CD8-positive, alpha-beta memory T cell (primary cell): Measurements from ENCODE around the gene BBS1. TPM values are rescaled to one million over a fixed set of nuclear protein-coding genes. Genes with fewer than 3 reads are reported as not detected.

Experiments
- polyA plus RNA-seq: library from polyadenylated mRNA; unstranded; fragments of 300-500 nt; fragmentation: Illumina TruSeq; gene quantifications from one replicate; pipeline ENCODE4 v1.2.3, GENCODE V29; 2021
- total RNA-seq, 2 experiments: library from RNA; stranded (reverse); gene quantifications; one replicate each; pipeline ENCODE4 v1.2.3, GENCODE V29; 2021

BBS1 gene
- total and polyA plus RNA-seq, 3 experiments from 2014 or later, result 15.6 to 21.2 (median 17.7) TPM

Other genes with a start within 250 kb of the BBS1 start
- gene RAB1B, start 242.0 kb upstream of the BBS1 start, total RNA-seq, result 100 to 1,000 TPM; 119 to 125 TPM
- 18.6 TPM for gene RAB1B, start 242.0 kb upstream of the BBS1 start, polyA plus RNA-seq
- gene CNIH2, start 232.5 kb upstream of the BBS1 start, total RNA-seq, result 1 to 10 TPM; 2.7 to 2.8 TPM
- not detected for gene CNIH2, start 232.5 kb upstream of the BBS1 start, polyA plus RNA-seq
- gene YIF1A, start 221.5 kb upstream of the BBS1 start, total RNA-seq, result 10 to 100 TPM; 96.5 to 97.3 TPM
- 61.7 TPM for gene YIF1A, start 221.5 kb upstream of the BBS1 start, polyA plus RNA-seq
- not detected for gene TMEM151A, start 218.7 kb upstream of the BBS1 start, total RNA-seq
- not detected for gene TMEM151A, start 218.7 kb upstream of the BBS1 start, polyA plus RNA-seq
- gene CD248, start 193.6 kb upstream of the BBS1 start, total RNA-seq, result 1 to 10 TPM; 2.9 to 3.1 TPM
- gene CD248, start 193.6 kb upstream of the BBS1 start, polyA plus RNA-seq, result 18.9 TPM
- gene RIN1, start 174.2 kb upstream of the BBS1 start, total RNA-seq, result 1 to 10 TPM; 1.5 to 1.7 TPM
- gene RIN1, start 174.2 kb upstream of the BBS1 start, polyA plus RNA-seq, result 2.3 TPM
- 10 to 100 TPM; 66.1 to 66.5 TPM for gene BRMS1, start 165.5 kb upstream of the BBS1 start, total RNA-seq
- 76.4 TPM for gene BRMS1, start 165.5 kb upstream of the BBS1 start, polyA plus RNA-seq
- 10 to 100 TPM; 11.1 to 13.0 TPM for gene B4GAT1, start 163.0 kb upstream of the BBS1 start, total RNA-seq
- gene B4GAT1, start 163.0 kb upstream of the BBS1 start, polyA plus RNA-seq, result 13.3 TPM
- 1 to 10 TPM; 7.9 to 8.5 TPM for gene SLC29A2, start 138.9 kb upstream of the BBS1 start, total RNA-seq
- gene SLC29A2, start 138.9 kb upstream of the BBS1 start, polyA plus RNA-seq, result 1.9 TPM
- gene NPAS4, start 89.6 kb upstream of the BBS1 start, total RNA-seq, result not detected
- not detected for gene NPAS4, start 89.6 kb upstream of the BBS1 start, polyA plus RNA-seq
- gene MRPL11, start 71.8 kb upstream of the BBS1 start, total RNA-seq, result 100 to 1,000 TPM; 148 to 152 TPM
- 86.9 TPM for gene MRPL11, start 71.8 kb upstream of the BBS1 start, polyA plus RNA-seq
- 1 to 10 TPM; 5.3 to 6.6 TPM for gene PELI3, start 43.7 kb upstream of the BBS1 start, total RNA-seq
- 7.0 TPM for gene PELI3, start 43.7 kb upstream of the BBS1 start, polyA plus RNA-seq
- 10 to 100 TPM; 67.7 to 80.1 TPM for gene DPP3, start 30.2 kb upstream of the BBS1 start, total RNA-seq
- gene DPP3, start 30.2 kb upstream of the BBS1 start, polyA plus RNA-seq, result 32.5 TPM
- 10 to 100 TPM; 16.6 to 17.1 TPM for gene ZDHHC24, start 35.4 kb downstream of the BBS1 start, total RNA-seq
- 21.5 TPM for gene ZDHHC24, start 35.4 kb downstream of the BBS1 start, polyA plus RNA-seq
- under 1 TPM; 0.31 to 0.33 TPM for gene ACTN3, start 36.3 kb downstream of the BBS1 start, total RNA-seq
- gene ACTN3, start 36.3 kb downstream of the BBS1 start, polyA plus RNA-seq, result not detected
- gene CTSF, start 58.0 kb downstream of the BBS1 start, total RNA-seq, result 1 to 10 TPM; 5.6 to 6.0 TPM
- gene CTSF, start 58.0 kb downstream of the BBS1 start, polyA plus RNA-seq, result 20.6 TPM
- gene CCDC87, start 82.4 kb downstream of the BBS1 start, total RNA-seq, result under 1 TPM; 0.20 to 0.27 TPM
- gene CCDC87, start 82.4 kb downstream of the BBS1 start, polyA plus RNA-seq, result not detected
- gene CCS, start 82.5 kb downstream of the BBS1 start, total RNA-seq, result 10 to 100 TPM; 24.1 to 25.7 TPM
- 41.1 TPM for gene CCS, start 82.5 kb downstream of the BBS1 start, polyA plus RNA-seq
- 100 to 1,000 TPM; 152 to 165 TPM for gene RBM14, start 106.0 kb downstream of the BBS1 start, total RNA-seq
- gene RBM14, start 106.0 kb downstream of the BBS1 start, polyA plus RNA-seq, result 87.9 TPM
- 100 to 1,000 TPM; 115 to 124 TPM for gene RBM4, start 128.1 kb downstream of the BBS1 start, total RNA-seq
- 224 TPM for gene RBM4, start 128.1 kb downstream of the BBS1 start, polyA plus RNA-seq
- 10 to 100 TPM; 19.5 to 20.0 TPM for gene RBM4B, start 167.3 kb downstream of the BBS1 start, total RNA-seq
- 13.1 TPM for gene RBM4B, start 167.3 kb downstream of the BBS1 start, polyA plus RNA-seq
- under 1 TPM; 0.81 to 0.84 TPM for gene SPTBN2, start 218.6 kb downstream of the BBS1 start, total RNA-seq
- not detected for gene SPTBN2, start 218.6 kb downstream of the BBS1 start, polyA plus RNA-seq